SK-N-SH treated with all-trans-retinoic acid at 6 μM for 48 hours (cell line): Measurements from ENCODE around the gene DEPP1.

Experiments
- ATAC-seq: fragments of 200-7000 bp; cut with Tn5 transposase; 3 replicates; pipeline ENCODE4 v1.9.1; 2020; ENCODE audit warnings: mild to moderate bottlenecking, moderate library complexity
- BACH2 ChIP-seq: fragments of 250-450 bp; sonication (Bioruptor Pico); IDR thresholded peaks from 2 replicates; pipeline ENCODE4 v1.9.0; 2021; ENCODE audit warnings: mild to moderate bottlenecking, borderline replicate concordance
- ESRRG ChIP-seq: fragments of 250-450 bp; sonication (Bioruptor Pico); IDR thresholded peaks from 2 replicates; pipeline ENCODE4 v1.6.1; 2021; ENCODE audit warnings: mild to moderate bottlenecking
- GLIS3 ChIP-seq: fragments of 250-450 bp; sonication (Bioruptor Pico); IDR thresholded peaks from 2 replicates; pipeline ENCODE4 v1.5.0; 2020; ENCODE audit warnings: mild to moderate bottlenecking, moderate library complexity
- ISL1 ChIP-seq: fragments of 250-450 bp; sonication (Bioruptor Pico); IDR thresholded peaks from 2 replicates; pipeline ENCODE4 v2.1.2; 2022; ENCODE audit warnings: mild to moderate bottlenecking, moderate library complexity
- PPARA ChIP-seq: fragments of 250-450 bp; sonication (Bioruptor Pico); IDR thresholded peaks from 2 replicates; pipeline ENCODE4 v1.5.0; 2020; ENCODE audit warnings: mild to moderate bottlenecking, borderline replicate concordance
- RARB ChIP-seq: fragments of 250-450 bp; sonication (Bioruptor Pico); IDR thresholded peaks from 2 replicates; pipeline ENCODE4 v1.8.0; 2021; ENCODE audit warnings: mild to moderate bottlenecking, moderate library complexity
- SNAI2 ChIP-seq: fragments of 250-450 bp; sonication (Bioruptor Pico); IDR thresholded peaks from 2 replicates; pipeline ENCODE4 v1.5.0; 2020; ENCODE audit warnings: mild to moderate bottlenecking, moderate library complexity
- TOX ChIP-seq: fragments of 250-450 bp; sonication (Bioruptor Pico); IDR thresholded peaks from 2 replicates; pipeline ENCODE4 v1.8.0; 2021; ENCODE audit warnings: mild to moderate bottlenecking, moderate library complexity, borderline replicate concordance
- ZFP30 ChIP-seq: fragments of 450-650 bp; formaldehyde crosslinking; IDR thresholded peaks from 2 replicates; pipeline ENCODE4 v1.5.0; 2022; ENCODE audit warnings: mild to moderate bottlenecking, moderate library complexity
- ZNF565 ChIP-seq: fragments of 450-650 bp; formaldehyde crosslinking; conservative IDR thresholded peaks from 2 replicates; pipeline ENCODE4 v1.5.0; 2020; ENCODE audit warnings: low read depth, mild to moderate bottlenecking, moderate library complexity
- ZNF70 ChIP-seq: fragments of 450-650 bp; formaldehyde crosslinking; IDR thresholded peaks from 2 replicates; pipeline ENCODE4 v1.5.0; 2020; ENCODE audit warnings: mild to moderate bottlenecking, moderate library complexity
- ZNF8 ChIP-seq: fragments of 450-650 bp; formaldehyde crosslinking; IDR thresholded peaks from 2 replicates; pipeline ENCODE4 v1.5.0; 2020; ENCODE audit warnings: mild to moderate bottlenecking, moderate library complexity
- TF ChIP-seq, protein P1 (sequence below): fragments of 250-450 bp; sonication (Bioruptor Pico); IDR thresholded peaks from 2 replicates; pipeline ENCODE4 v1.5.1; 2021; ENCODE audit warnings: mild to moderate bottlenecking, moderate library complexity
- TF ChIP-seq, protein P2 (sequence below): fragments of 250-450 bp; sonication (Bioruptor Pico); IDR thresholded peaks from 2 replicates; pipeline ENCODE4 v1.5.1; 2020; ENCODE audit warnings: low read depth, mild to moderate bottlenecking, moderate library complexity
- TF ChIP-seq, protein P3 (sequence below): fragments of 250-450 bp; sonication (Bioruptor Pico); IDR thresholded peaks from 2 replicates; pipeline ENCODE4 v1.8.0; 2021; ENCODE audit warnings: low read depth, mild to moderate bottlenecking, moderate library complexity, borderline replicate concordance
- TF ChIP-seq, protein P4 (sequence below): fragments of 250-450 bp; sonication (Bioruptor Pico); IDR thresholded peaks from 2 replicates; pipeline ENCODE4 v1.5.0; 2020; ENCODE audit warnings: mild to moderate bottlenecking, moderate library complexity
- TF ChIP-seq, protein P5 (sequence below): fragments of 250-450 bp; sonication (Bioruptor Pico); IDR thresholded peaks from 2 replicates; pipeline ENCODE4 v1.8.0; 2020; ENCODE audit warnings: mild to moderate bottlenecking, moderate library complexity, borderline replicate concordance

The DEPP1 gene

DNA sequence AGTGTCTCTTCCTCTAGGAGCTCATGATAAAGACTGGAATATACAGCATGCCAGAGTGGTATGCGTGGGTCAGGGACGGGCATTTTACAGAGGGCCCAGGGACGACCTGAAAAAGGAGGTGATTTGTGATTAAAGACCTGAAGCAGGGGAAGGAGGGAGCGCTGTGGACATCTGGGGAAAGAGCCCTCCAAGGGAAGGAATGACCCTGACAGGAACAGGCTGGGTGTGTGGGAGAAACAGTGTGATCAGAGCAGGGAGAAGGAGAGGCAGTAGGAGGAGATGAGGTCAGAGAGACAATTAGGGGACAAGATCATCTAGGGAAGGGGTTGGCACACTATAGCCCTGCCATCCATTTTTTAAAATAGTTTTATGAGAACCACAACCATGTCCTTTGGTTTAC is 22.4 kb downstream of the DEPP1 start:
- ATAC-seq: no peak
- TF ChIP-seq ZNF70 (CRISPR knock-in tag) (no peak), BACH2 (CRISPR knock-in tag) (no peak), ISL1 (CRISPR knock-in tag) (no peak), PPARA (CRISPR knock-in tag) (no peak), SNAI2 (CRISPR knock-in tag) (no peak), TOX (CRISPR knock-in tag) (no peak)
- TF ChIP-seq, protein P1, sequence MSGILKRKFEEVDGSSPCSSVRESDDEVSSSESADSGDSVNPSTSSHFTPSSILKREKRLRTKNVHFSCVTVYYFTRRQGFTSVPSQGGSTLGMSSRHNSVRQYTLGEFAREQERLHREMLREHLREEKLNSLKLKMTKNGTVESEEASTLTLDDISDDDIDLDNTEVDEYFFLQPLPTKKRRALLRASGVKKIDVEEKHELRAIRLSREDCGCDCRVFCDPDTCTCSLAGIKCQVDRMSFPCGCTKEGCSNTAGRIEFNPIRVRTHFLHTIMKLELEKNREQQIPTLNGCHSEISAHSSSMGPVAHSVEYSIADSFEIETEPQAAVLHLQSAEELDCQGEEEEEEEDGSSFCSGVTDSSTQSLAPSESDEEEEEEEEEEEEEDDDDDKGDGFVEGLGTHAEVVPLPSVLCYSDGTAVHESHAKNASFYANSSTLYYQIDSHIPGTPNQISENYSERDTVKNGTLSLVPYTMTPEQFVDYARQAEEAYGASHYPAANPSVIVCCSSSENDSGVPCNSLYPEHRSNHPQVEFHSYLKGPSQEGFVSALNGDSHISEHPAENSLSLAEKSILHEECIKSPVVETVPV: no peak
- TF ChIP-seq, protein P2, sequence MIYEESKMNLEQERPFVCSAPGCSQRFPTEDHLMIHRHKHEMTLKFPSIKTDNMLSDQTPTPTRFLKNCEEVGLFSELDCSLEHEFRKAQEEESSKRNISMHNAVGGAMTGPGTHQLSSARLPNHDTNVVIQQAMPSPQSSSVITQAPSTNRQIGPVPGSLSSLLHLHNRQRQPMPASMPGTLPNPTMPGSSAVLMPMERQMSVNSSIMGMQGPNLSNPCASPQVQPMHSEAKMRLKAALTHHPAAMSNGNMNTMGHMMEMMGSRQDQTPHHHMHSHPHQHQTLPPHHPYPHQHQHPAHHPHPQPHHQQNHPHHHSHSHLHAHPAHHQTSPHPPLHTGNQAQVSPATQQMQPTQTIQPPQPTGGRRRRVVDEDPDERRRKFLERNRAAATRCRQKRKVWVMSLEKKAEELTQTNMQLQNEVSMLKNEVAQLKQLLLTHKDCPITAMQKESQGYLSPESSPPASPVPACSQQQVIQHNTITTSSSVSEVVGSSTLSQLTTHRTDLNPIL (CRISPR knock-in tag): no peak
- TF ChIP-seq, protein P3, sequence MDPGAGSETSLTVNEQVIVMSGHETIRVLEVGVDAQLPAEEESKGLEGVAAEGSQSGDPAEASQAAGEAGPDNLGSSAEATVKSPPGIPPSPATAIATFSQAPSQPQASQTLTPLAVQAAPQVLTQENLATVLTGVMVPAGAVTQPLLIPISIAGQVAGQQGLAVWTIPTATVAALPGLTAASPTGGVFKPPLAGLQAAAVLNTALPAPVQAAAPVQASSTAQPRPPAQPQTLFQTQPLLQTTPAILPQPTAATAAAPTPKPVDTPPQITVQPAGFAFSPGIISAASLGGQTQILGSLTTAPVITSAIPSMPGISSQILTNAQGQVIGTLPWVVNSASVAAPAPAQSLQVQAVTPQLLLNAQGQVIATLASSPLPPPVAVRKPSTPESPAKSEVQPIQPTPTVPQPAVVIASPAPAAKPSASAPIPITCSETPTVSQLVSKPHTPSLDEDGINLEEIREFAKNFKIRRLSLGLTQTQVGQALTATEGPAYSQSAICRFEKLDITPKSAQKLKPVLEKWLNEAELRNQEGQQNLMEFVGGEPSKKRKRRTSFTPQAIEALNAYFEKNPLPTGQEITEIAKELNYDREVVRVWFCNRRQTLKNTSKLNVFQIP (CRISPR knock-in tag): no peak
- TF ChIP-seq, protein P4, sequence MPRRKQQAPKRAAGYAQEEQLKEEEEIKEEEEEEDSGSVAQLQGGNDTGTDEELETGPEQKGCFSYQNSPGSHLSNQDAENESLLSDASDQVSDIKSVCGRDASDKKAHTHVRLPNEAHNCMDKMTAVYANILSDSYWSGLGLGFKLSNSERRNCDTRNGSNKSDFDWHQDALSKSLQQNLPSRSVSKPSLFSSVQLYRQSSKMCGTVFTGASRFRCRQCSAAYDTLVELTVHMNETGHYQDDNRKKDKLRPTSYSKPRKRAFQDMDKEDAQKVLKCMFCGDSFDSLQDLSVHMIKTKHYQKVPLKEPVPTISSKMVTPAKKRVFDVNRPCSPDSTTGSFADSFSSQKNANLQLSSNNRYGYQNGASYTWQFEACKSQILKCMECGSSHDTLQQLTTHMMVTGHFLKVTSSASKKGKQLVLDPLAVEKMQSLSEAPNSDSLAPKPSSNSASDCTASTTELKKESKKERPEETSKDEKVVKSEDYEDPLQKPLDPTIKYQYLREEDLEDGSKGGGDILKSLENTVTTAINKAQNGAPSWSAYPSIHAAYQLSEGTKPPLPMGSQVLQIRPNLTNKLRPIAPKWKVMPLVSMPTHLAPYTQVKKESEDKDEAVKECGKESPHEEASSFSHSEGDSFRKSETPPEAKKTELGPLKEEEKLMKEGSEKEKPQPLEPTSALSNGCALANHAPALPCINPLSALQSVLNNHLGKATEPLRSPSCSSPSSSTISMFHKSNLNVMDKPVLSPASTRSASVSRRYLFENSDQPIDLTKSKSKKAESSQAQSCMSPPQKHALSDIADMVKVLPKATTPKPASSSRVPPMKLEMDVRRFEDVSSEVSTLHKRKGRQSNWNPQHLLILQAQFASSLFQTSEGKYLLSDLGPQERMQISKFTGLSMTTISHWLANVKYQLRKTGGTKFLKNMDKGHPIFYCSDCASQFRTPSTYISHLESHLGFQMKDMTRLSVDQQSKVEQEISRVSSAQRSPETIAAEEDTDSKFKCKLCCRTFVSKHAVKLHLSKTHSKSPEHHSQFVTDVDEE (CRISPR knock-in tag): no peak

DNA sequence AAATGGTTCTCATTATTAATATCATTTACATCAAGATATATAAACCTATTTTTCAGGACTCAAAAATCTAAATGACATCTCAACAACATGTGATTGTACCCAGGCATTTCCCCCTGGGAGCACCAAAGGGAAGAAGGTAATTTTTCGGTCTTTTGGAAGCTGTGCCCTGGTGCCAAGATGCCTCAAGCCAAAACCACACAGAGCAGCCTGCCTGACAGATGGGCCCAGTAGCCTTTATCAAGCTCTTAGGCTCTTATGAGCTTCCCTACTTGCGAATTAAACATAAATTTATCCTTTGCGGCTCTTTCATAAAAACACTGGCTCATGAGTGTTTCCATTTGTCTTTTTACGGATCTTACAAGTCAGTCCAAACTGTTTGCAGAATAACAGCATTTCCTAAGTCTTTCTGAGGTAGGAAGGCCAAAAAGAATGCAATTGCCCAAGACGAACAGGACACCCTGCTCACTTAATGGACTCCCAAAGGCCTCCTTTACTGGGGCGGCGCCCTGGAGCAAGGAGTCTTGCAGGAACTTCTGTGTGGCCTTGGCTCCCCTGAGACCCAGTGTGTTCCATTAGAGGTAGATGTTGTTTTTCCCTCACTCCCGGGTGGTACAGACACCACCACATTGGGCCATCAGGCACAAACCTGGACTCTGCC is 23.1 kb downstream of the DEPP1 start:
- ATAC-seq: no peak
- TF ChIP-seq TOX (CRISPR knock-in tag) (no peak), ZNF565 (CRISPR knock-in tag) (no peak), ESRRG (CRISPR knock-in tag) (no peak), ZNF8 (CRISPR knock-in tag) (no peak), RARB (no peak), BACH2 (CRISPR knock-in tag) (no peak), ZFP30 (CRISPR knock-in tag) (no peak)
- TF ChIP-seq, protein P4 (CRISPR knock-in tag): no peak
- TF ChIP-seq, protein P5, sequence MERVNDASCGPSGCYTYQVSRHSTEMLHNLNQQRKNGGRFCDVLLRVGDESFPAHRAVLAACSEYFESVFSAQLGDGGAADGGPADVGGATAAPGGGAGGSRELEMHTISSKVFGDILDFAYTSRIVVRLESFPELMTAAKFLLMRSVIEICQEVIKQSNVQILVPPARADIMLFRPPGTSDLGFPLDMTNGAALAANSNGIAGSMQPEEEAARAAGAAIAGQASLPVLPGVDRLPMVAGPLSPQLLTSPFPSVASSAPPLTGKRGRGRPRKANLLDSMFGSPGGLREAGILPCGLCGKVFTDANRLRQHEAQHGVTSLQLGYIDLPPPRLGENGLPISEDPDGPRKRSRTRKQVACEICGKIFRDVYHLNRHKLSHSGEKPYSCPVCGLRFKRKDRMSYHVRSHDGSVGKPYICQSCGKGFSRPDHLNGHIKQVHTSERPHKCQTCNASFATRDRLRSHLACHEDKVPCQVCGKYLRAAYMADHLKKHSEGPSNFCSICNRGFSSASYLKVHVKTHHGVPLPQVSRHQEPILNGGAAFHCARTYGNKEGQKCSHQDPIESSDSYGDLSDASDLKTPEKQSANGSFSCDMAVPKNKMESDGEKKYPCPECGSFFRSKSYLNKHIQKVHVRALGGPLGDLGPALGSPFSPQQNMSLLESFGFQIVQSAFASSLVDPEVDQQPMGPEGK: no peak

DNA sequence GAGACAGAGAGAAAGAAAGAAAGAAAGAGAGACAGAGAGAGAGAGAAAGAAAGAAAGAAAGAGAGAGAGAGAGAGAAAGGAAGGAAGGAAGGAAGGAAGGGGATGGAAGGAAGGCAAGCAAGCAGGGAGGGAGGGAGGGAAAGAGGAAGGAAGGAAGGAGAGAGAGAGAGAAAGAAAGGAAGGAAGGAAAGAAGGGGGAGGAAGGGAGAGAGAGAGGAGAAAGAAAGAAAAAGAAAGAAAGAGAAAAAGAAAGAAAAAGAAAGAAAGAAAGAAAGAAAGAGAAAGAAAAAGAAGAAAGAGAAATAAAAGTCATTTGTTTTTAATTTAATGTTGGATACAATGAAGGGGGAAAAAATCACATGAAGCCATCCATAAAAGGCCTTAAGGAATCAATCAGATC is 23.6 kb downstream of the DEPP1 start:
- ATAC-seq: no peak
- no peak for TF ChIP-seq GLIS3 (CRISPR knock-in tag)
- no peak for TF ChIP-seq ZFP30 (CRISPR knock-in tag)
- no peak for TF ChIP-seq ZNF8 (CRISPR knock-in tag)
